ENCODE data around the gene FGF22. TPM values are rescaled to one million over a fixed set of nuclear protein-coding genes. Genes with fewer than 3 reads are reported as not detected.

Gene FGF22
- total and polyA plus RNA-seq, 2 of the 13 experiments (the other 11 are each of a cell fraction or from before 2014, with no cell fraction given): 0.24 TPM; not detected in 1

GRCh38 chr19:593505-593904 lies 46.2 kb upstream of the FGF22 start:
- Histone ChIP-seq H3K4me3 (replicated peaks in 1 of 3; ENCODE audit: insufficient read depth in 1 of 3, low read depth in 2 of 3, low read length in 3 of 3) (no peak overlapping the region), H4K20me1 (ENCODE audit: insufficient read depth, low read length) (peaks cover 22% of the 10 kb centered on the region; the same call in 1 of the 2 replicates), H3K4me1 (ENCODE audit: insufficient read depth, low read length) (peaks cover 9% of the 10 kb centered on the region), H3K9me3 (ENCODE audit: low read length) (no peaks in the 10 kb centered on the region), H3K9ac (ENCODE audit: insufficient read depth, low read depth, low read length) (no peak overlapping the region), H2AFZ (ENCODE audit: low read length) (no peak overlapping the region), H3K27ac (ENCODE audit: extremely low read length, insufficient read depth, low read length) (no peak overlapping the region), H3K79me2 (ENCODE audit: insufficient read depth, low read length) (no peaks in the 10 kb centered on the region), H3K4me2 (ENCODE audit: low read depth, low read length) (no peak overlapping the region), H3K36me3 (replicated peaks in 1 of 2; ENCODE audit: control insufficient read depth in 1 of 2, insufficient read depth in 2 of 2, low read length in 2 of 2) (no peaks in the 10 kb centered on the region), H3K27me3 (ENCODE audit: control insufficient read depth in 1 of 2, insufficient read depth in 2 of 2, low read length in 2 of 2) (peaks cover 16 to 83% of the 10 kb centered on the region in 2 experiments)
- CTCF ChIA-PET (ENCODE audit: low intra/inter-chr PET ratio, low total read pairs): no interaction called here
- in situ Hi-C loops (cut with HindIII; ENCODE audit: extremely low pct_ligation_motif_present, low pct_unique_long_range_greater_than_20kb): no loop called here
- DNase-seq (ENCODE audit: low spot score) (no peak), ATAC-seq (no peak), FAIRE-seq (no peak)
- POLR2A ChIA-PET: no interaction called here
- intact Hi-C loops (cut with micrococcal nuclease; ENCODE audit: unreplicated experiment): no loop called here
- BruUV-seq (replicated peaks): no TSS peak
- 19% methylated on average over 8 of the region's 9 CpGs for WGBS (ENCODE audit: low lambda C conversion rate)
- TF ChIP-seq ZNF737 (CRISPR knock-in tag; IDR thresholded peaks at IDR 0.05; ENCODE audit: borderline replicate concordance) (no peak), KDM1A (CRISPR knock-in tag; IDR thresholded peaks at IDR 0.05) (no peak), ZNF138 (CRISPR knock-in tag; IDR thresholded peaks at IDR 0.05; ENCODE audit: low read depth) (no peak), CTCF (CRISPR knock-in tag; IDR thresholded peaks at IDR 0.05) (no peak), SKI (IDR thresholded peaks at IDR 0.05; ENCODE audit: partially characterized antibody) (no peak), ZNF180 (CRISPR knock-in tag; IDR thresholded peaks at IDR 0.05; ENCODE audit: borderline replicate concordance, low read depth) (no peak), ZBTB46 (CRISPR knock-in tag; IDR thresholded peaks at IDR 0.05; ENCODE audit: borderline replicate concordance) (no peak), ZNF570 (CRISPR knock-in tag; IDR thresholded peaks at IDR 0.05; ENCODE audit: borderline replicate concordance) (no peak), TFAP4 (IDR thresholded peaks at IDR 0.05; ENCODE audit: borderline replicate concordance, low read depth) (no peak), HNF4G (IDR thresholded peaks at IDR 0.05; ENCODE audit: borderline replicate concordance, low read depth, low read length) (no peak), HNF4G (CRISPR knock-in tag; IDR thresholded peaks at IDR 0.05; ENCODE audit: borderline replicate concordance, low read depth) (no peak), REPIN1 (CRISPR knock-in tag; IDR thresholded peaks at IDR 0.05; ENCODE audit: borderline replicate concordance, low read depth) (no peak), MIXL1 (CRISPR knock-in tag; IDR thresholded peaks at IDR 0.05) (no peak), PATZ1 (CRISPR knock-in tag; IDR thresholded peaks at IDR 0.05) (no peak), REL (CRISPR knock-in tag; conservative IDR thresholded peaks at IDR 0.05) (no peak), ZNF121 (CRISPR knock-in tag; IDR thresholded peaks at IDR 0.05) (no peak), U2AF2 (IDR thresholded peaks at IDR 0.05; ENCODE audit: low read depth, low read length) (no peak), ZNF770 (CRISPR knock-in tag; IDR thresholded peaks at IDR 0.05) (no peak)
